HG03039 (cell line): ENCODE data around the gene ZNF80.

Experiments
- ATAC-seq: cut with Tn5 transposase; IDR thresholded peaks from one replicate; pipeline ENCODE4 v1.9.1; 2021; ENCODE audit warnings: mild to moderate bottlenecking, moderate library complexity; ENCODE audit not compliant: unreplicated experiment

ZNF80 gene

DNA sequence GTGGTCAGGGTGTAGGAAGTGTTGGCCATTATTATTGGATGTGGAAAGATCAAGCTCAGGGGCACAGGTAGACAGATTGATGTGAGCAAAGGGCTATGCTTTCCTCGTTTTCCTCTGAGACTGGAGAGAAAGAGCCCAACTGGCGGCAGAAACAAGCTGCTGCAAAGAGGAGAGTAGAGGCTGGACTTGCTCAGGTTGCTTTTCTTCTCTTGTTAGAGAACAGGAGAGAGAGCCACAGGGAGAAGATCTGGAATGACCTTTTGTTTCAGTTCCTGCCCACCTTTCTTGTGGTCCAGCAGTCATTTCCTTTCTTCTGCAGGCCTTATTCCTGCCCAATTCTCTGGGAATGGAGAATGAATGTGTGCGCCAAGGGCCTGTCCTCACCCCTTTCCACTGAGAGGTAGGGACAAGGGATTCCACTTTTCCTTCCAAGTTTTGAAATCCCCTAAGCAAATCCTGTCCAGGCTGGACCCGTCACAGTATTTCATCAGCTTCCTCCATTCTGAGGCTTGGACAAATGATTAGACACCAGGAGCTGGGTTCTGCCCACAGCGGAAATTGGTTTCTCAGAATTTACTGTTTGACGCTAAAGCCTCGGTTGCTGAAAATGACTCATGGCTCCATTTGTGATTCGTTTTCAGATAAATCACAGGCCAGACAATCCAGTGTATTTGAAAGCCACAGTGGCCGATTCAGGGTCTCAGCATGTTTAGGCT, 16.1 kb downstream of the ZNF80 start:
- no peak for ATAC-seq

DNA sequence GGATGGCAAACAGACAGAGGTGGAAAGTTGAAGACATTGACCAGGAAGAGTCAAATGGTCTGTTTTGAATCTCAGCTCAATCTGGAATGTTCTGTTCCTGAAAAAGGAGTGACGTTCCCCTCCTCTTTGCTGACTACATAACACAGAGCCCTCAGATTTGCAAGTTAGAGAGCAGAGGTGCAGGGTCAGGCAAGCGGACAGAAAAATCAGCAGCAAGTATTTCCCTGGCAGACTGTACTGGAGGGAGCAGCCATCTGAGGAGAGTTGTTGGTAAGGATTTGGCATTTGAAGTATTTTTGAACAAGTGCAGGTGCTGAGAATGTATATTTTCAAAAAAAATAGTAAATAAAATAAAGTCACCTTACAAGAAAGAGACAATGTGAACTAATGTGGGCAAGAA, 17.6 kb downstream of the ZNF80 start:
- no peak for ATAC-seq

DNA sequence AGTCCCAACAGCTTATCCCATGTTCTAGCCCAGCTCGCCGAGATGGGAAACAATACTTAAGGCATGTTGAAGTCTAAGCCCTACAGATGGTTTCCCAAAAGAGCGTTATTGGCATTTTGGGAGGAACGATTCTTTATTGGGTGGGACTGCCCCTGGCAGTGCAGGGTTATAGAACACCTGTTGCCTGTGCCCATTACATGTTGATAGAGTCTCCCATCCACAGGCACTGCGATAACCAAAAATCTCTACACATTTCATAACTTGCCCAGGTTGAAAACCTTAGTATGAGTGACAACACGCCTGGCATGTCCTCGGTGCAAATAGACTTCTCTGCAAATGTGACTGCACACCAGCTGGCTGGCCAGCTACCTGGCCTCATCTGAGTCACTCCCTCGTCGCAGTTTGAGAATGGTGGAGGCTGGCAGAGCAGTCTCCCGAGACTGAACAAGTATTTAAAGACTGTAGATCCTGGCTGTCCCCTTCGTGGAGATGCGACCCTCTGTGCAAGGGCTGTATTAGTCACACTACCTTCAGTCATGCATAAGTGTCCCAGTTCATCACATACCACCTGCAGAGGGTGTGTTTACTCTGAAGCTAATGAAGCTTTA, 18.7 kb downstream of the ZNF80 start:
- ATAC-seq = no peak

DNA sequence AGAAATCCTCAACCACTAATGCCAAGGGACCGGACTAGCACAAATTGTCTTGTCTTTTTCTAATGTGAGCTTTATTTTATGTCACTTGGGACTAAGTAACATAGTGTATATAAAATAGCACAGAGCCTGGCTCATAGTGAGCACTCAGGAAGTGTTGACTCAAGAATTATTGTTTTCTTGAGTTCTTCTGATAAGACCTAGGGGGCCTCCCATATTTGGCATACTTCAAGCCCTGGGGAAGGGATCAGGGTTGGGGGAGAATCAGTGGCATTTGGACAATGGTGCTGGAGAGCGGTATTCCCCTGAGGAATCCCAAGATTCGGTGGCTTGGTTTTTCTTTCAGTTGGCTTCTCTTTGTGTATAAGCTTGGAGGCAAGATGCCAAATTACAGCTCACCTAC, 19.4 kb downstream of the ZNF80 start:
- ATAC-seq = no peak

DNA sequence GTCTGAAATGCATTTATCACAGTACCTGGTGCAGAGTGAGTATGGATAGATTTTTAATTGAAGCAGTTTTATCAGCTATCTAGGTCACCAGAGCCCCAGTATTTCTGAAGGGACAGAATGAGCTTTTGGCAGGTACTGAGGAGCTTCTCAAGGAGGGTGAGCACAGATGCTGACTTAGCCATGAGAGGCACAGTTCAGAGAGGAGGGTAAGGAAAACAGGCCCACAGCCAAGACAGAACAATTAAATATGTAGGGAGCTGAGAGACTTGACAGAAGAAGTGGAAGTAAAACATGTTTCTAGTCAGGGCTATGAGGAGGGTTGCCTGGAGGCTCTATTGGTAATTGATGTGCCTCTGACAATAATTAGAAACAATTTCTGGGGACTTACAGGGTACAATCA, 20.1 kb downstream of the ZNF80 start:
- no peak for ATAC-seq

DNA sequence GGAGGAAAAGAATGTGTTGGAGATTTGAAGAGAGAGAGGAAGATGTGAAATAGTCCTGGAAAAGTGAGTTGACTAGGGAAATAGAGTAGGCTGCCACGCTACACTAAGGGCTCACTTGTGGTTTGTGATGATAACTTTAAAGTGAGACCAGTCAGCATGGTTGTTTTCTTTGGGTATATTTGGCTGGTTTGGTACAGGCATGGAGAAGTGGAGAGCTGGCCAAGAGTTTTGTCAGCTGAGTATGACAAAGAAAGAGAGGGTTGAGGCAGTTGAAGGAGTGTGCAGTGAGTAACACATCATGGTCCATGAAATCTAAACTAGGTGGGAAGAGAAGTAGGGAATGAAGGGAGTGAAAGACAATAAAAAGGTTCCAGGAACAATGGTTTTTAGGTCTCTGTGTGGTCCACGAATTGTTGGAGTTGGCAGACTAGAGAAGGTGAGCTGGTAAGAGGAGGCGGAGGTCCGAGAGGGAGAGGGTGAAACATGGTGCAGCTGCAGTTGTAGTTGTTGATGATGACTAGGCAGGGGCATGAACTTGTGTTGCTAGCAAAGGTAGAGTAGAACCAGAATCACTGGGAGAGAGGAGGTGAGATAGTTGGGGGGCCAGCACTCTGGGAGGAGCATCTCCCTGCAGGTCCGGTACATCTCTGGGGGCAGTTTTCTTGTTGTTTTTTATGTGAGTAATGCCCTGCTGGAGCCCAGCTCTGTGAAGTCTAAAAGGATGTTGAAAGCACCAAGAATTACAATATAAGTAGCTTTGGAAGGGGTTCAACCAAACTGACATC, 21.0 kb downstream of the ZNF80 start:
- no peak for ATAC-seq

DNA sequence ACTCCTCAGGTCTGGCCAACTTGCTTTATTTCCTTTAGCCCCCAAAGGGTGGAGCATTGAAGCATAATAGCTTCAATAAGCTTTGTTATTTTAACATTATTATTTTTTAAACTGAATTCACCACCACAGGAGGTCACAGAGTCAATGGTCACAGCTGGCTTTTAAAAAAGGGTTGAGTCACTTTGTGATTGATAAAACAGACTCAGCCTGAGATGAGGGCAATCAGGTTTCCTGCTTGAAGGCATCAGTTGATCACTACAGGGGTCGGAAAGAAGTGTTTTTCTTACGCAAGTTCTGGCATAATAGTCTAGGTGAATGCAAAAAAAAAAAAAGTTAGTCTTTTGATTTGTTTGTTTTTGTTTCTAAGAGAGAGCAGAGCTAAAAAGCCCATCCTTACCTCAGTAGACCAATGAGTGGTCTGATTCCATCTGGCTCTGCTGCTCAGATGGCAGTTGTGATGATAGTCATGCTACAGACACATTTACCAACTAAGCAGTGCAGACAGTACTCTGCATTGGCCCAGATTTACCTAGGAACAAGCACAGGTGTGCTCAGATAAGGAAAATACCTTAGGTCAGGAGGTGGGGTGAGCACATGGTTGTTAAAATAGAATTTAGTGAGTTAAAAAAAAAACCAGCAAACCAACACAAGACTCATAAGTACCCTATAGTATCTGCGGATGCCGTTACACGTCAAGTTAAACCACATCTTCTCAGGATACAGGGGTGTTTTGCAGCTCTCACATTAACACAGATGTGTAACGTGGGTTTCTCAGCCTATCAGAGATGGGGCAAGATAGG, 22.6 kb downstream of the ZNF80 start:
- ATAC-seq = peak; percentile 10

DNA sequence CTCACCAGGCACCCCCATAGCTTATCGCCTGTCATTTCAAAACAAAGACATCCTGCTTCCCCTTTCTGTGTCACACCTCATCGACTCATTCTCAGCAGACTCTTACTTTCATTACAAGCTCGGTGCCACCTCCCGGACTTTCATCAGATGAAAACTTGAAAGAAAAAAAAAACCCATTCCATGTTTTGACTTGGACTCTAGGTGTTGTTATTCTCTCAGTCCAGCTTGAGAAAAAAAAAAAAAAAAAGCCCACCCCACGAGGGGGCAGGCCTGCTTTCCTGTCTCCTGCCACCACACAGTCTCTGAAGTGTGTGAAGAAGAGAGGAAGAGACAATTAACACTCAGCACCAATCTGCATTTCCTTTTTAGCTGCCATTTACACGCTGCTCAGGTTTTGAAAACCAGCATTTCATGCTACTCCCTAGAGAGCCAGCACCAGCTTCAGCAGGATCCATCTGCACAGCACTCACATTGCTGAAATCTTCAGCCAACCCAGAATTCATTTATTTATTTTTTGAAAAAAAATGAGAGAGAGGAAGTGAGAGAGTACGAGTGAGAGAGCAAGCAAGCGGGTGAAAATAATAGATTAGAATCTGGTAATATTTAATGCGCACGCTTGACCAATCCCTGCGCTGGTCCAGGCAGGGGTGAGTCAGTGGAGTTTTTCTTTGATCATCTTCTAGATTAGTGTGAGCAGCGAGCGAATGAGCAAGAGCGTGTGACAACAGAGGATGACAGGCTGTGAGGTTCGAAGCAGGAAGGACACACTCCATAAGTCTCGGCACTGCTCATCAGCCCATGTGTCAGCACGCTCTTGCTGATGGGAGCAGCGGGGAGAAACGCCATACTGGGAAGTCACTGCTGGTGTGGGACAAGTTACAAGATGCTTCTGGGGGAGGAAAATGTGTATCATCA, 23.5 kb downstream of the ZNF80 start:
- peak; percentile 79 for ATAC-seq

DNA sequence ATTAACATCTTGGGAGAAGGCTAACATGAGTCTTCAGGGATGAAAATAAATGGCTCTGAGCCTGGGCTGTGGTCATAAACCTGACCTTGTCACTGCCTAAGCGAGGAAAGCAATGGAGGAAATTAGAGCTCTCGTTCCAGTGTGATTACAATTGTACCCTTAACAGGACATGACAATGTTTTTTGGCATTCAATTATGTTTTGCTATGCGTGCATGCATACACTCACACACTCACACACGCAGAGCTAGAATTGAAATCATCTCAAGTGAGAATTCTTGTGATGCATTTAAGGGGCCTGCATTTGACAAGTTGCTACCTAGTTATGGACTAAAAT, 24.1 kb downstream of the ZNF80 start:
- no peak for ATAC-seq

DNA sequence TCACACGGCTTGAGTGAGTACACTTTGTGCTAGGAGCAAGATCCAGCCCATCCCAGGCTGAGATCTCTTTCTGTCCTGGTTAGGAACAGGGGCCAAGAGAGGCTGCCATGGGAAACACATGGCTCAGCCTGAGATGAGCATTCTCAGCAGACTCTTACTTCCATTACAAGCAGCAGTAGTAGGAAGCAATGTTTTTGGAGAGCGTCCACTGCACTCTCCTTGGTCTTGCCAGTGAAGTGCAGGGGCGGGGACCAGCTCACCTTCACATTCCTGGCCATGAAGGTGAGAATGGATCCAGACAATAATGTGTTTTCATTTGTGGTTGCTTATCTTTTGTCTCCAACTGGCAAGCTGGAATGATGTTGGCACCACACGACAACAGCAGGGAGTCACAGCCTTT, 24.7 kb downstream of the ZNF80 start:
- ATAC-seq = no peak

DNA sequence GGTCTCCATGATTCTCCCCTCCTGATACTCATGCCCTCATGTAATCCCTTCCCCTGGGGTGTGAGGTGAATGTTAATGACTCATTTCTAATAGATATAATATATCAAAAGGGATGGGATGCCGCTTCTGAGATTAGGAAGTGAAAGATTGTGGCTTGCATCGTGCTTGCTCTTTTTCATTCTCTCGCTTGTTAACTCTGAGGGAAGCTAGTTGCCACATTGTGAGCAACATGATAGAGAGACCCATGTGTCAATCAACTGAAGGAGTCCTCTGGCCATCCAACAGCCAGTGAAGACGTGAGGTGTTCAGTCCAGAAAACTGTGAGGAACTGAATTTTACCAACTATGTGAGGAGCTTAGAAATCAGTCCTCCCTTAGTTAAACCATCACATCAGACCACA, 29.6 kb downstream of the ZNF80 start:
- peak; percentile 51 for ATAC-seq

DNA sequence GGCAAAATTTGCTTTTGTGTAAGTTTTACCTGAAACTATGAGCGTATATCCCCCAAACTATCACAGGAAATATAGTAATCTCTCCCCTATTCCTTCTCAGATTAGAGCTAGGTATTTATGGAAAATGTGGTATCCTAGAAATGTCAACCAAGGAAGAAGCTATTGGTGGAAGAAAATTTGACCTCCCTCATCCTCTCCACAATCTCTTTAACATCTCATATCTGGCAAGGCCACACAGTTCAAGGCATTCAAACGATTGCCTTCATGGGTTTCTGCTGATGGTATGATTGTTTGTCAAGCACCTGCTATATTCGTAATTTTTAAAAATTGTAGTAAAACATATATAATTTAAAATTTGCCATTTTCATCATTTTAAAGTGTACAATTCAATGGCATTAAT, 31.0 kb downstream of the ZNF80 start:
- ATAC-seq = no peak

DNA sequence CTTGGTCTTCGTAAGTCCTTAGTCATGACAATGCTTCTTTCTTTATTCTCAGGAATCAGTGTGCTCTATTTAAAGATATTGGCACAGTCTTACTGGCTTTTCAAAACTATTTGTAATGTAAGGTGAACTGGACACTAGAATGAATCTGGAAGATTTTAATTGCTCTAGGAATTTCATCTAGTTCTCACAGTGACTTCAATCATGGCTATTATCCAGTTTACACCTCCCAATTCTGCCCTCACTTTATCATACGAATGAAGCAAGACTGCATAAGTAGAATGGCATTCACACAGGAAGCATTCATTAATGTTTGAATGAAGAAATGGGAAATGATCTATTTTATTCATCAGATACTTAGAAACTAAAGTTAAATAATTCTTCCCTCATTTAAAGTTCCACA, 31.8 kb downstream of the ZNF80 start:
- no peak for ATAC-seq

DNA sequence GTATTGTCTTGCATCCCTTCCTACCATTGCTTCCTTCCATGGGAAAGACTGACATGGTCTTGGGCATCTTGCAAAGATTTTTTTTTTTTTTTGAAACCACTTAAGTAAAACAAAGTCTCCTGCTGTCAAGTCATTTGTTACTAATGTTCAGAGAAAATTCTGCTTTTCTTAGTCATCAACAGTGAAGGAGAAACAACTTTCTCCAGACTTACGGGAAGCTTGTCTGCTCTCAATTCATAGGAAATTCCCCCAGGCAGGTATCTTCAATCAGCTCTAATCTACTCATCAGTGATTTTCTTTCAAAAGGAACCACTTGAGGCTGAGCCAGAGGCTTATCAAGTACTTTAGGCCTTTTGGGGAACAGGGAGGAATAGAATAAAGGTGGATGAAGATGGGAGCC, 42.6 kb downstream of the ZNF80 start:
- ATAC-seq = no peak

DNA sequence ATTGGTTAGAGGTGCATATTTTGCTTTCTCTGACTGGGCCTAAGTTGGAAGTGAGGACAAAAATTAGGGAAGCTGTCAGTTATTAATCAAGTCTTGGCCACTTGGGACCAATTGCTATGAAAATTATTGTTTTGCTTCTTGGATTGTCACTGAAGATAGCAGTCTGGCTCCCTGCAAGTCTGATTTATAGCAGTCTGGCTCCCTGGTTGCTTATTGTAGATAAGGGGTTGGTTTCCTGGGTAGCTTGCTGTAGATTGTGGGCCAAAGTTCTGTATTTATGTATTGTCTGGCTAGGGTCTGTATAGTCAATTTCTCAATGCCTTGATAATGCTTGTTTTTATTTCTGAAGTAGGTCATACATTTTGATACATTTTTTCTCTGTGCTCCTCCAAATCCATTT, 45.2 kb downstream of the ZNF80 start:
- ATAC-seq = no peak

DNA sequence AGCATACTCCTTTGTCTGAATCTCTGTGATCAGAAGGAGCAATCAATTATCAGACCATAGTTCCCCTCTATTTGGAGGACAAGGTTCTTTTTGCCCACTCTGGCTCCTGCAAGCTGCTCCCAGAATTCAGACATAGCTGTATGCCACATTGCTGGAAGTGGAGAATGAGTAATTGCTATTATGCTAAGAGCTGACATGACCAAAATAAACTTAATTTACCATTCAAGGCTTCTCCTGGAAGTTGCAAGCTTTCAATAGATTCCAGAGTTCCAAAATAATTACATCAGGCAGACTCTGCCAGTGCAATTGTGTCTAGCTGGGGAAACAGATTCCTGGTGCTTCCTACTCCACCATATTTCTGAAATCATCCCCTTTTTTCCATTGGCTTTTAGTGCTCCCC, 50.9 kb downstream of the ZNF80 start:
- ATAC-seq = no peak
